Activated gamma-delta T cell treated with Interleukin-2 at 50 U/mL for 16 hours (primary cell): ENCODE measurements around the gene LMNB1.

Experiments
- DNase-seq: peaks from one replicate; pipeline ENCODE4 v3.0.0-alpha.2; 2020

The LMNB1 gene

GRCh38 chr5:126863402-126863801 lies 86.5 kb downstream of the LMNB1 start:
- no peak for DNase-seq

GRCh38 chr5:126864042-126864688 lies 87.2 kb downstream of the LMNB1 start:
- DNase-seq, result no peak

- DNase-seq, result no peak
Observed at GRCh38 chr5:126865299-126865698, 88.4 kb downstream of the LMNB1 start.

- no peak for DNase-seq
Observed at GRCh38 chr5:126866851-126867636, 90.1 kb downstream of the LMNB1 start.

GRCh38 chr5:126868338-126869004 lies 91.5 kb downstream of the LMNB1 start:
- DNase-seq, result no peak

GRCh38 chr5:126869005-126869451 lies 92.1 kb downstream of the LMNB1 start:
- peak; percentile 20 for DNase-seq

- no peak for DNase-seq
Observed at GRCh38 chr5:126871441-126871840, 94.5 kb downstream of the LMNB1 start.

- no peak for DNase-seq
Observed at GRCh38 chr5:126872561-126873354, 95.8 kb downstream of the LMNB1 start.

GRCh38 chr5:126875303-126875785 lies 98.4 kb downstream of the LMNB1 start:
- no peak for DNase-seq

GRCh38 chr5:126877602-126878001 lies 100.7 kb downstream of the LMNB1 start:
- DNase-seq, result no peak

- DNase-seq, result no peak
Observed at GRCh38 chr5:126878085-126878484, 101.1 kb downstream of the LMNB1 start.

GRCh38 chr5:126878634-126879033 lies 101.7 kb downstream of the LMNB1 start:
- DNase-seq, result no peak

- no peak for DNase-seq
Observed at GRCh38 chr5:126881821-126882600, 105.1 kb downstream of the LMNB1 start.

GRCh38 chr5:126883564-126884245 lies 106.8 kb downstream of the LMNB1 start:
- DNase-seq, result no peak

- DNase-seq, result no peak
Observed at GRCh38 chr5:126884269-126884819, 107.4 kb downstream of the LMNB1 start.
